BJ (cell line): ENCODE measurements around the gene IDH1. TPM values are rescaled to one million over a fixed set of nuclear protein-coding genes. Genes with fewer than 3 reads are reported as not detected.

ENCODE experiments used
- CTCF ChIA-PET: fragments of 350-600 bp; formaldehyde crosslinking; extraction: SDS; loops from one replicate; lab custom pipeline; 2021; ENCODE audit warnings: antibody characterized with exemption, inconsistent platforms; lab: Yijun Ruan, JAX
- POLR2A ChIA-PET: fragments of 300-600 bp; sonication (Branson Sonifier 250); formaldehyde crosslinking; extraction: SDS; loops from one replicate; lab custom pipeline; 2021; ENCODE audit warnings: antibody characterized with exemption; lab: Charles Lee
- DNase-seq: peaks from one replicate; pipeline ENCODE4 v3.0.0-alpha.2; 2011; ENCODE audit warnings: low read depth
- H3K27me3 ChIP-seq: 2 replicates; pipeline ENCODE4 v1.6.0; 2011; ENCODE audit warnings: low read length; ENCODE audit not compliant: control insufficient read depth, insufficient read depth
- H3K36me3 ChIP-seq: 2 replicates; pipeline ENCODE4 v1.5.1; 2011; ENCODE audit warnings: low read length; ENCODE audit not compliant: control insufficient read depth, insufficient read depth
- H3K4me3 ChIP-seq: 2 replicates; pipeline ENCODE4 v1.5.1; 2011; ENCODE audit warnings: low read depth, mild to moderate bottlenecking, control low read depth, low read length
- polyA plus RNA-seq: library from polyadenylated mRNA; depleted of rRNA; stranded (reverse); fragments of >200 nt; gene quantifications from 2 replicates; pipeline ENCODE4 v1.2.3, GENCODE V29; 2011
- TF ChIP-seq, protein P1 (sequence below): IDR thresholded peaks from 2 replicates; pipeline ENCODE4 v1.5.1; 2011; ENCODE audit warnings: low read depth, mild to moderate bottlenecking, control low read depth, inconsistent platforms, low read length, moderate library complexity; ENCODE audit not compliant: insufficient read depth

IDH1 gene
- polyA plus RNA-seq, 1 experiment: 41.9 TPM

DNA sequence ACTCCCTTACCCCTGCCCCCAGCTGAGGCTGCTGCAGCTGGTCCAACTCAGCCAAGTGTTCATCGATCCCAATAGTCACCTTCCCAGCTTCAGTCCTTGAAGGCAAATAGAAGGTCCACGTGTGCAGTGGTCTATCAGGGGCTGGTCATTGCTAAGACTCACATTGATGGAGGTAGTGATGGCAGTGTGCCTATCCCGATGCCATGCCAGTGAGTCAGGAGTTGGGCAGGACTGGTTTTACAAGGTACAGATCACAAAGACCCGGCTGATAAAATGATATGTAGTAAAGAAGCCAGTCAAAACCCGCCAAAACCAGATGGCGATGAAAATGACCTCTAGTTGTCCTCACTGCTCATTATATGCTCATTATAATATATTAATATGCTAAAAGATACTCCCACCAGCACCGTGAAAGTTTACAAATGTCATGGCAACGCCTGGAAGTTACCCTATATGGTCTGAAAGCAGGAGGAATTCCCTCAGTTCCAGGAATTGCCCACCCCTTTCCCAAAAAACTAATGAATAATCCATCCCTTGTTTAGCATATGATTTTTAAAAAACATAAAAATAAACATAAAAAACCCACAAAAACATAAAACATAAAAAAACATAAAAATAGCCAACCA is 62.1 kb downstream of the IDH1 start:
- Histone ChIP-seq H3K36me3 (no peaks in the 10 kb centered on the region), H3K27me3 (peaks cover 5% of the 10 kb centered on the region), H3K4me3 (no peak overlapping the region)
- no peak for DNase-seq
- ChIA-PET POLR2A (no interaction called here), CTCF (interaction anchor here (0.8 to 1.5 kb wide), 2 partner anchors 17 to 1388 kb away, joined by 3 to 4 read pairs; no protein-coding TSS in a partner anchor)
- TF ChIP-seq, protein P1, sequence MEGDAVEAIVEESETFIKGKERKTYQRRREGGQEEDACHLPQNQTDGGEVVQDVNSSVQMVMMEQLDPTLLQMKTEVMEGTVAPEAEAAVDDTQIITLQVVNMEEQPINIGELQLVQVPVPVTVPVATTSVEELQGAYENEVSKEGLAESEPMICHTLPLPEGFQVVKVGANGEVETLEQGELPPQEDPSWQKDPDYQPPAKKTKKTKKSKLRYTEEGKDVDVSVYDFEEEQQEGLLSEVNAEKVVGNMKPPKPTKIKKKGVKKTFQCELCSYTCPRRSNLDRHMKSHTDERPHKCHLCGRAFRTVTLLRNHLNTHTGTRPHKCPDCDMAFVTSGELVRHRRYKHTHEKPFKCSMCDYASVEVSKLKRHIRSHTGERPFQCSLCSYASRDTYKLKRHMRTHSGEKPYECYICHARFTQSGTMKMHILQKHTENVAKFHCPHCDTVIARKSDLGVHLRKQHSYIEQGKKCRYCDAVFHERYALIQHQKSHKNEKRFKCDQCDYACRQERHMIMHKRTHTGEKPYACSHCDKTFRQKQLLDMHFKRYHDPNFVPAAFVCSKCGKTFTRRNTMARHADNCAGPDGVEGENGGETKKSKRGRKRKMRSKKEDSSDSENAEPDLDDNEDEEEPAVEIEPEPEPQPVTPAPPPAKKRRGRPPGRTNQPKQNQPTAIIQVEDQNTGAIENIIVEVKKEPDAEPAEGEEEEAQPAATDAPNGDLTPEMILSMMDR: no peak

DNA sequence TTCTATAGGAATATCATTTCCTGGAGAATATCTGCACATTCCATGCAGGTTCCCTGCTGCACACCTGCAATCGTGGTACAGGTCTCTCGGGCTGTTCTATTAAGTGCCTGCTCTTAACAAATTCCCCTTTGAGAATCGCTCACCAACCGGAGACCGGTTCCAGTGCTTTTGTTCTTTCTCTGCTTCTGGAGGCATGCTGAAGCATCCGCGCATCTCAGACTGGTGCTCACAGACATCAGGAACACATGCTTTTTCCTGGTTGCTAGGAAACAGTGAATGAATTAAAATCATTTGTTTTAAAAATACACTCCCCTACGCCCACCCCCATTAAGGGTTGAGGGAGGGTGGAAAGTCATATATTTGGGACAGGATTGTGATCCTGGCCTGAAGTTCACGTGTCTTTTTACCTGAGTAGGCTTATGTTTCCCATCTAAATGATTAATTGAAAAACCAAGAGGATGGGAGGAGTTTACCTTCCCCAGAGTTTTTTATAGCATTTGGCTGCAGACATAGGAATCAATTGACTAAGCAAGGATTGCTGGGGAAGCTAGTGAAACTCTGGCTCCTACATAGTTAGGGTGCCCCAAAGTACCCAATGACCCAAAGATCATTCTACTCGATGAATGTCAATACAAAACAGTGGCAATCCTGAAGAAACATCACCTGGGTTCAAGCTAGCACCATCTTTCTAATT is 64.9 kb downstream of the IDH1 start, which contains the start of gene C2orf80:
C2orf80 (minus strand) TSS at position 221 of the 694 bp plus-strand sequence. CDS start 3,044 bp downstream, outside the sequence.
- ChIA-PET CTCF (interaction anchor here (0.7 to 0.9 kb wide), 2 partner anchors 13 to 14 kb away, joined by 3 to 4 read pairs; no protein-coding TSS in a partner anchor), POLR2A (no interaction called here)
- no peak within 1 kb of the TSS for H3K4me3 ChIP-seq
- H3K27me3 ChIP-seq: peaks cover 4% of the 10 kb centered on the region; the same call in 1 of the 2 replicates
- H3K36me3 ChIP-seq: no peaks in the 10 kb centered on the region
- TF ChIP-seq, protein P1: no peak
- no peak for DNase-seq

DNA sequence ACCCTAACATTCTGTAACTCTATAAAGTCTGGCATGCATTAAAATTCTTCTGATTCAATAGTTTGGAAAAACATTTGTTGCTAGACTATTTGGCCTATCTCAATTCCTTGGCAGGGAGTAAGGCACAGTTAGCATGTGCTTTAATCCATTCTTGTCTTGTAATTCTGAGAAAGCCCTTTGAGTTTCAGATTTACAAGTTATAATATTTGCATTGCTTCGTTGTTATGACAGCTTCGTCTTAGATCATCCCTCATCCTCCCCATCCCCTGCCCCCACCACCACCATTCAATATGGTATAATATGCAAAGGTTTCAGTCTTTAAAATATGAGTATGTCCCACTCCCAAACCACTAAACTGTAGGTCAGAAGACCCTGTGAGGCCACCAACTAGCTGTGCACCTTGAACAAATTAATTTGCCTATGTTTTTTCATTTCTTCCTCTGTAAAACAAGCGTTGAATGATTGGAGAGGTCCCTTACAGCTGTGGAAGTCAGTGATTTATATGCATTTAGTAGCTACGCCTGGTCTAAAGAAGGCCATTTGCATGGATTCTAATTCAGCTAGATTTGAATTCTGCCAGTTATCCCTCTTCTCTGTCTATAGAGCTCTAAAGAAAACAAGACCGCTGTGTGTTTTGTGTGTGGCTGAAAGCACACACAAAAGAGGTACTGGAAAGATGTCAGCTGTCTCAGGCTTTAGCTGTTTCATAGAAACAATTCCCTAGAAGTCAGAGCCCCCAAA is 65.6 kb downstream of the IDH1 start:
- Histone ChIP-seq H3K36me3 (no peaks in the 10 kb centered on the region), H3K27me3 (peaks cover 4% of the 10 kb centered on the region; the same call in 1 of the 2 replicates), H3K4me3 (no peak overlapping the region)
- CTCF ChIA-PET: interaction anchor here (0.7 to 0.9 kb wide), 2 partner anchors 13 to 42 kb away, joined by 3 to 4 read pairs; no protein-coding TSS in a partner anchor
- TF ChIP-seq, protein P1: no peak
- POLR2A ChIA-PET: no interaction called here
- no peak for DNase-seq

DNA sequence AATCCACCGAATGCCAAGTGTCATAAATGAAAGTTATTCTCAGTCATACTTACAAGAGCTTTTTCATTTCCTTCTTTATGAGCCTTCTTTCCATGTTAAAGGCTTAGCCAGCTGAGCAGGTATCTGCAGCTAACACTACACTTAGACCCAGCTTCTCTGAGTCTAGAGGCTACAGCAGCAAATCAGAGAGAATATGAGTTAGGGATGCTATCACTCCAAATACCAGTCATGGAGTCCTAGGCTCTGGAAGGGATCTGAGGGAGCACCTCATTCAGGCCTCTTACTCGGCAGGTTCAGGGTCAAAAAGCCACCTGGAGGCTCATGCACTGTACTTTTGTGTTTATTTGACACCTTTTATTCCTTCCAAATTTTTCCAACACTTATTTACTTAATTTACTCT is 68.0 kb downstream of the IDH1 start:
- H3K36me3 ChIP-seq: no peaks in the 10 kb centered on the region
- DNase-seq: no peak
- peaks cover 6% of the 10 kb centered on the region; the same call in 1 of the 2 replicates for H3K27me3 ChIP-seq
- TF ChIP-seq, protein P1: no peak
- H3K4me3 ChIP-seq: no peak overlapping the region
- POLR2A ChIA-PET: no interaction called here
- CTCF ChIA-PET: no interaction called here
